ENCODE measurements around the gene GID8. TPM values are rescaled to one million over a fixed set of nuclear protein-coding genes. Genes with fewer than 3 reads are reported as not detected.

GID8 gene
- polyA plus RNA-seq, 1 experiment = 23.4 TPM

DNA sequence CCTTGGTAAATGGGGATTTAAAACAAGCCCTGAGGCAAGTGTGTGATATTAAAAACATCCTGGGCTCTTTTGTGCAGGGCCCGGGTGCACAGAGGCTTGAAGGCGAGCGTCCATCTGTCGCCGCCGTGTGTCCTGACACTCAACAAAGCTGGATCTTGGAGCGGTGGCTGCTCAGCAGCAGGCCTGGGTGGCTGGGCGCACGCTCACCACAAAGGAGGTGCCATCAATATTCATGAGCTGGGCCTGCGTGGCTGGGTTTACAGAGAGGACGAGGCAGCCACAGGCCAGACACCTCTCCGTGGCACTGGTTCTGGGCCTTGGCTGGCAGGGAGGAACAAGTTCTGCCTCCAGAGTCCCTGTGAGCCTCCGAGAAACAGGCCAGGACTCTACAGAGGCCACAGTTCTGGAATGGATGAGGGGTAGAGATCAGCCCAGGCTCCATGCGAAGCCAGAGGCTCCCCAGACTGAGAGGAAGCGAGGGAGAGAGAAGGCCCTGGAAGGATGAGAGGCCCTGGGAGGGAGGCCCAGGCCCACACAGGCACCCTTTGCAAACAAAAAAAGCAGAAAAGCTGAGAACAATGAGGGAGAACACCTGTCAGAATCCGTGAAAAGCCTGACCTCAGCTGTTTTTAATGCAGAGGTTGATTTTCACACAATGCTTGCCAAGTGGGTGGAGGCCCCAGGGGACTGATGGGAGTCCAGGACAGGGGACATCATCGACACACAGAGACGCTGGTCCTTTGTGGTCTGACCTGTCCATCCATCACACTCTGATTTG lies 46.9 kb downstream of the GID8 start:
- DNase-seq (ENCODE audit: low read depth) = no peak
- TF ChIP-seq, protein P1, sequence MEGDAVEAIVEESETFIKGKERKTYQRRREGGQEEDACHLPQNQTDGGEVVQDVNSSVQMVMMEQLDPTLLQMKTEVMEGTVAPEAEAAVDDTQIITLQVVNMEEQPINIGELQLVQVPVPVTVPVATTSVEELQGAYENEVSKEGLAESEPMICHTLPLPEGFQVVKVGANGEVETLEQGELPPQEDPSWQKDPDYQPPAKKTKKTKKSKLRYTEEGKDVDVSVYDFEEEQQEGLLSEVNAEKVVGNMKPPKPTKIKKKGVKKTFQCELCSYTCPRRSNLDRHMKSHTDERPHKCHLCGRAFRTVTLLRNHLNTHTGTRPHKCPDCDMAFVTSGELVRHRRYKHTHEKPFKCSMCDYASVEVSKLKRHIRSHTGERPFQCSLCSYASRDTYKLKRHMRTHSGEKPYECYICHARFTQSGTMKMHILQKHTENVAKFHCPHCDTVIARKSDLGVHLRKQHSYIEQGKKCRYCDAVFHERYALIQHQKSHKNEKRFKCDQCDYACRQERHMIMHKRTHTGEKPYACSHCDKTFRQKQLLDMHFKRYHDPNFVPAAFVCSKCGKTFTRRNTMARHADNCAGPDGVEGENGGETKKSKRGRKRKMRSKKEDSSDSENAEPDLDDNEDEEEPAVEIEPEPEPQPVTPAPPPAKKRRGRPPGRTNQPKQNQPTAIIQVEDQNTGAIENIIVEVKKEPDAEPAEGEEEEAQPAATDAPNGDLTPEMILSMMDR (IDR thresholded peaks at IDR 0.05; ENCODE audit: insufficient read depth, low read depth, low read length) = no peak
- H3K27me3 ChIP-seq (ENCODE audit: control insufficient read depth, insufficient read depth, low read length) = peaks cover 27% of the 10 kb centered on the region
- no peaks in the 10 kb centered on the region for H3K36me3 ChIP-seq (ENCODE audit: control insufficient read depth, insufficient read depth, low read length)
- ChIA-PET CTCF (interaction anchor here (1.2 kb wide), 1 partner anchor 12 kb away, joined by 3 read pairs; no protein-coding TSS in a partner anchor), POLR2A (no interaction called here)
- H3K4me3 ChIP-seq (ENCODE audit: low read depth, low read length) = no peak overlapping the region

DNA sequence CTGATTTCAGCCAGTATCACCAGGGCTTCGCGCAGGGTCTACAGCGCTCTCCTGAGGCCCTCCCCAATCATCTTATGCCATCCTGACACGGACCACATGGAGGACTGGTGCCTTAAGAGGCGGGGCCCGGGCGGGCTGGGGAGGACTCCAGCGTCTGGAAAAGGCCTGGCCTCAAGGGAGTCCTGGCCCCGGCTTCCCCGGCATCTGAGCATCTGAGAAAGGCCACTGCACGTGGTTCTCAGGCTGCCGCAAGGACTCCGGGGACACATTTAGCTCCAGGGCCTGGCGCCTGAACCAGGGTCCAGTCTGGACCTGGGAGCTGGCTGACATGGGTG lies 47.5 kb downstream of the GID8 start:
- DNase-seq (ENCODE audit: low read depth) = no peak
- ChIA-PET POLR2A (no interaction called here), CTCF (no interaction called here)
- TF ChIP-seq, protein P1 (IDR thresholded peaks at IDR 0.05; ENCODE audit: insufficient read depth, low read depth, low read length) = no peak
- peaks cover 25% of the 10 kb centered on the region for H3K27me3 ChIP-seq (ENCODE audit: control insufficient read depth, insufficient read depth, low read length)
- H3K4me3 ChIP-seq (ENCODE audit: low read depth, low read length) = no peak overlapping the region
- no peaks in the 10 kb centered on the region for H3K36me3 ChIP-seq (ENCODE audit: control insufficient read depth, insufficient read depth, low read length)

DNA sequence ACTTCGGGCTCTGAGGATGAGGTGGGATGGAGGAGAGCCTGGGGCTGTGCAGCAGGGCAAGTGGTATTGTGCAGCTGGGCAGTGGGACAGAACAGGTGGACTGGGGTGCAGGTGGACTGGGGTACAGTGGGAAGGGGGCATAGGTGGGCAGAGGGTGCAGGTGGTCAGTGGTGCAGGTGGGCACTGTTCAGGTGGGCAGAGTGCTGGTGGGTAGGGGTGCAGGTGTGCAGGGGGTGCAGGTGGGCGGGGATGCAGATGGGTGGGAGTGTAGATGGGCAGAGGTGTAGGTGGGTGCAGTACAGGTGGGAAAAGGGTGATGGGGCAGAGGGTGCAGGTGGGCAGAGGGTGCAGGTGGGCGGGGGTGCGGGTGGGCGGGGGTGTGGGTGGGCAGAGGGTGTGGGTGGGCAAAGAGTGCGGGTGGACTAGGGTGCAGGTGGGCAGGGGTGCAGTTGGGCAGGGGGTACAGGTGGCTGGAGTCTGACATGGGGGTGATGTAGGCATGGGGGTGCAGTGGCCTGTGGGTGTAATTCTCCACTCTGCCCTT lies 48.4 kb downstream of the GID8 start:
- POLR2A ChIA-PET = no interaction called here
- Histone ChIP-seq H3K27me3 (ENCODE audit: control insufficient read depth, insufficient read depth, low read length) (peaks cover 22% of the 10 kb centered on the region), H3K36me3 (ENCODE audit: control insufficient read depth, insufficient read depth, low read length) (no peaks in the 10 kb centered on the region), H3K4me3 (ENCODE audit: low read depth, low read length) (no peak overlapping the region)
- TF ChIP-seq, protein P1 (IDR thresholded peaks at IDR 0.05; ENCODE audit: insufficient read depth, low read depth, low read length) = no peak
- CTCF ChIA-PET = no interaction called here
- DNase-seq (ENCODE audit: low read depth) = no peak

DNA sequence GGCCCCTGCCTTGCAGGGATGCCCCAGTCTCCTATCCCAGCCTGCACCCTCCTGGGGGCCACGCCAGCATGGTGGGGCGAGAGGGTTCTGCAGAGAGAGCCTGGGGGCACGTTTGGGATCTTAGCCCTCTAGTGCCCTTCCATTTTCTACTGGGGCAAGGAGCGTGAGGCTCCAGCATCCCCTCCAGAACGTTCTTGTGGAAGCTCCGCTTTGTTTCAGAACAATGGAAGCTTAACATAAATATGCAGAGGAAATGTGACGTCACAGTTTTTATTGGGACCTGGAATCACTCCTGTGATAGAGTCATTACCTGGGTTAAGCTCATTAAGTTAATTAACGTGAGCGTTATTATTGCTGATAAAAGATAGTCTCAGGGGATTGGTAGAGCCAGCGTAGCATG lies 49.2 kb downstream of the GID8 start:
- ChIA-PET CTCF (interaction anchor here (1.0 kb wide), 1 partner anchor 14 kb away, joined by 3 read pairs; no protein-coding TSS in a partner anchor), POLR2A (no interaction called here)
- peaks cover 16% of the 10 kb centered on the region for H3K27me3 ChIP-seq (ENCODE audit: control insufficient read depth, insufficient read depth, low read length)
- H3K4me3 ChIP-seq (ENCODE audit: low read depth, low read length) = no peak overlapping the region
- TF ChIP-seq, protein P1 (IDR thresholded peaks at IDR 0.05; ENCODE audit: insufficient read depth, low read depth, low read length) = no peak
- no peaks in the 10 kb centered on the region for H3K36me3 ChIP-seq (ENCODE audit: control insufficient read depth, insufficient read depth, low read length)
- no peak for DNase-seq (ENCODE audit: low read depth)

DNA sequence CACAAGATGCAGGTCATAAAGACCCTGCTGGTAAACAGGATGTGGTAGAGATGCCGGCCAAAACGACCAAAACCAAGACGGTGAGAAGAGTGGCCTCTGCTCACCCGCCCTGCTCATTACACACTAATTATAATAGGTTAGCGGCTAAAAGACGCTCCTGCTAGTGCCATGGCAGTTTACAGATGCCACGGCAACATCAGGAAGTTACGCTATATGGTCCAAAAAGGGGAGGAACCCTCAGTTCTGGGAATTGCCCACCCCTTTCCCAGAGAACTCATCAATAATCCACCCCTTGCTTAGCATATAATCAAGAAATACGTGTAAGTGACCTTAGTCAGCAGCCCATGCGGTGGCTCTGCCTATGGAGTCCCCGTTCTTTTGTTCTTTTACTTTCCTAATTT lies 51.3 kb downstream of the GID8 start:
- Histone ChIP-seq H3K36me3 (ENCODE audit: control insufficient read depth, insufficient read depth, low read length) (no peaks in the 10 kb centered on the region), H3K27me3 (ENCODE audit: control insufficient read depth, insufficient read depth, low read length) (peaks cover 21% of the 10 kb centered on the region), H3K4me3 (ENCODE audit: low read depth, low read length) (no peak overlapping the region)
- POLR2A ChIA-PET = no interaction called here
- CTCF ChIA-PET = no interaction called here
- TF ChIP-seq, protein P1 (IDR thresholded peaks at IDR 0.05; ENCODE audit: insufficient read depth, low read depth, low read length) = no peak
- no peak for DNase-seq (ENCODE audit: low read depth)

Measured in BJ (cell line).